Activated CD4-positive, alpha-beta T cell treated with anti-CD3 and anti-CD28 coated beads for 36 hours (primary cell): ENCODE results near the gene CNDP1. TPM values are rescaled to one million over a fixed set of nuclear protein-coding genes. Genes with fewer than 3 reads are reported as not detected.

Experiments
- ATAC-seq: fragments of 200-7000 bp; cut with Tn5 transposase; one replicate; pipeline ENCODE4 v1.10.0; 2021; ENCODE audit warnings: mild to moderate bottlenecking, moderate library complexity
- CTCF ChIA-PET: fragments of 350-600 bp; sonication (Branson Sonifier 250); formaldehyde crosslinking; loops from one replicate; lab custom pipeline; 2021; ENCODE audit warnings: antibody characterized with exemption; lab: Charles Lee
- POLR2A ChIA-PET: fragments of 350-600 bp; sonication (Branson Sonifier 250); formaldehyde crosslinking; loops from one replicate; lab custom pipeline; 2021; ENCODE audit warnings: antibody characterized with exemption, inconsistent platforms; lab: Charles Lee
- DNase-seq: peaks from one replicate; pipeline ENCODE4 v3.0.0-alpha.2; 2020
- H3K27ac Mint-ChIP-seq: one replicate; pipeline ENCODE4 v1.8.0; 2021; ENCODE audit warnings: mixed read lengths
- H3K27me3 Mint-ChIP-seq: one replicate; pipeline ENCODE4 v1.8.0; 2021; ENCODE audit warnings: mixed read lengths
- H3K36me3 Mint-ChIP-seq: one replicate; pipeline ENCODE4 v1.8.0; 2021; ENCODE audit warnings: low read depth, mixed read lengths
- H3K4me1 Mint-ChIP-seq: one replicate; pipeline ENCODE4 v1.8.0; 2021; ENCODE audit warnings: mixed read lengths
- H3K4me3 Mint-ChIP-seq: one replicate; pipeline ENCODE4 v1.8.0; 2021; ENCODE audit warnings: mild to moderate bottlenecking, moderate library complexity, mixed read lengths
- H3K9me3 Mint-ChIP-seq: one replicate; pipeline ENCODE4 v1.8.0; 2021; ENCODE audit warnings: low read depth, mixed read lengths
- intact Hi-C, 2 experiments: fragments of 100-400 bp; cut with DNase I in 1 of 2; cut with micrococcal nuclease in 1 of 2; formaldehyde crosslinking; loops; one replicate each; pipeline versions ENCODE4 v1.14.2 to v1.15.1; 2022 to 2024; cut with DNase I, micrococcal nuclease
- total RNA-seq, 2 experiments: library from RNA; stranded (reverse); gene quantifications; one replicate each; pipeline ENCODE4 v1.2.3, GENCODE V29; 2021

CNDP1 gene
- total RNA-seq, 2 experiments from 2014 or later: not detected

DNA sequence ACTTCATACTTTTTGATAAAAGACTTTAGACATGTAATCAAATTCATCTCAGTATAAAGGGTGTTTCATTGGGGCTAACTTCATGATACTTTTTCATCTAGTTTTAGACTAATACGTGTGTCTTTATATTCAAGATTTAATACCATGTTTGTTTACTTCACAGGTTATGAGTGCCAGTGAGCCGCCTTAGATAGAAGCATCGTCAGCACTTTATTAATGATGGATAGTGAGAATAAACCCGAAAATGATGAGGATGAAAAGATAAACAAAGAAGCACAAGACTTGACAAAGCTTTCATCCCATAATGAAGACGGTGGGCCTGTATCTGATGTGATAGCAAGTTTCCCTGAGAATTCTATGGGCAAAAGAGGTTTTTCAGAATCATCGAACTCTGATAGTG lies 96.5 kb downstream of the CNDP1 start:
- no peaks in the 10 kb centered on the region for H3K9me3 Mint-ChIP-seq
- peaks cover 38% of the 10 kb centered on the region for H3K36me3 Mint-ChIP-seq
- peaks cover 65% of the 10 kb centered on the region for H3K4me1 Mint-ChIP-seq
- peak overlapping the region; percentile 89 for H3K27ac Mint-ChIP-seq
- DNase-seq: no peak
- ChIA-PET CTCF (interaction anchor here (2.0 kb wide), 1 partner anchor 11 kb away, joined by 5 read pairs; no protein-coding TSS in a partner anchor), POLR2A (interaction anchor here (0.5 kb wide), 1 partner anchor 28 kb away, joined by 3 read pairs; no protein-coding TSS in a partner anchor)
- intact Hi-C loops: loop anchor here in 1 of 2 experiments (1.0 kb wide), 1 partner anchor 33 kb away; no protein-coding TSS in a partner anchor
- no peak for ATAC-seq
- H3K27me3 Mint-ChIP-seq: no peaks in the 10 kb centered on the region
- no peak overlapping the region for H3K4me3 Mint-ChIP-seq

DNA sequence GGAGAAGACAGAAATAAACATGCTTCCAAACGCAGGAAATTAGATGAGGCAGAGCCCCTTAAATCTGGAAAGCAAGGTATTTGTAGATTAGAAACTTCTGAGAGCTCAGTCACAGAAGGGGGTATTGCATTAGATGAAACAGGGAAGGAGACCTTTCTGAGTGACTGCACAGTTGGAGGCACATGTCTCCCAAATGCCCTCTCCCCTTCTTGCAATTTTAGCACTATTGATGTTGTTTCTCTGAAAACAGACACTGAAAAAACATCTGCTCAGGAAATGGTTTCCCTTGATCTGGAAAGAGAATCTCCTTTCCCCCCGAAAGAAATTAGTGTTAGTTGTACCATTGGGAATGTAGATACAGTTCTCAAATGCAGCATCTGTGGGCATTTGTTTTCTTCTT lies 96.9 kb downstream of the CNDP1 start:
- peaks cover 62% of the 10 kb centered on the region for H3K4me1 Mint-ChIP-seq
- intact Hi-C loops: loop anchor here in 1 of 2 experiments (1.0 kb wide), 1 partner anchor 33 kb away; no protein-coding TSS in a partner anchor
- no peaks in the 10 kb centered on the region for H3K9me3 Mint-ChIP-seq
- peak overlapping the region; percentile 49 for H3K4me3 Mint-ChIP-seq
- H3K36me3 Mint-ChIP-seq: peaks cover 38% of the 10 kb centered on the region
- DNase-seq (no peak), ATAC-seq (peak; percentile 13)
- H3K27me3 Mint-ChIP-seq: no peaks in the 10 kb centered on the region
- ChIA-PET POLR2A (no interaction called here), CTCF (interaction anchor here (2.0 kb wide), 1 partner anchor 10 kb away, joined by 5 read pairs; no protein-coding TSS in a partner anchor)
- peak overlapping the region; percentile 89 for H3K27ac Mint-ChIP-seq

DNA sequence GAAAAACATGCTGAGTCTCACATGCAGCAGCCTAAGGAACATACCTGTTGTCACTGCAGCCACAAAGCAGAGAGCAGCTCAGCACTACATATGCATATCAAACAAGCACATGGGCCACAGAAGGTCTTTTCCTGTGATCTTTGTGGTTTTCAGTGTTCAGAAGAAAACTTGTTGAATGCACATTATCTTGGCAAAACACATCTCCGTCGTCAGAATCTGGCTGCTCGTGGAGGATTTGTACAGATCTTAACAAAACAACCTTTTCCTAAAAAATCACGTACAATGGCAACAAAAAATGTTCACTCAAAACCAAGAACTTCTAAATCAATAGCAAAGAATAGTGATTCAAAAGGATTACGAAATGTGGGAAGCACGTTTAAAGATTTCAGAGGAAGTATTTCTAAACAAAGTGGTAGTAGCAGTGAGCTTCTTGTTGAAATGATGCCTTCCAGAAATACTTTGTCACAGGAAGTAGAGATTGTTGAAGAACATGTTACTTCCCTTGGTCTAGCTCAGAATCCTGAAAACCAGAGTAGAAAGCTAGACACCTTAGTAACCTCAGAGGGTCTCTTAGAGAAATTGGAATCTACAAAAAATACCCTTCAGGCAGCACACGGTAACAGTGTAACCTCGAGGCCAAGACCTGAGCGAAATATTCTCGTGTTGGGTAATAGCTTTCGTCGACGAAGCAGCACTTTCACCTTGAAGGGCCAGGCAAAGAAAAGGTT lies 97.5 kb downstream of the CNDP1 start:
- peak; percentile 28 for DNase-seq
- intact Hi-C loops: loop anchor here in 1 of 2 experiments (1.0 kb wide), 1 partner anchor 33 kb away; no protein-coding TSS in a partner anchor
- H3K36me3 Mint-ChIP-seq: peaks cover 38% of the 10 kb centered on the region
- H3K27me3 Mint-ChIP-seq: no peaks in the 10 kb centered on the region
- no peaks in the 10 kb centered on the region for H3K9me3 Mint-ChIP-seq
- peak overlapping the region; percentile 89 for H3K27ac Mint-ChIP-seq
- H3K4me3 Mint-ChIP-seq: peak overlapping the region; percentile 49
- H3K4me1 Mint-ChIP-seq: peaks cover 57% of the 10 kb centered on the region
- ChIA-PET CTCF (interaction anchor here (0.9 kb wide), 1 partner anchor 33 kb away, joined by 3 read pairs; no protein-coding TSS in a partner anchor), POLR2A (no interaction called here)
- ATAC-seq: peak; percentile 71

DNA sequence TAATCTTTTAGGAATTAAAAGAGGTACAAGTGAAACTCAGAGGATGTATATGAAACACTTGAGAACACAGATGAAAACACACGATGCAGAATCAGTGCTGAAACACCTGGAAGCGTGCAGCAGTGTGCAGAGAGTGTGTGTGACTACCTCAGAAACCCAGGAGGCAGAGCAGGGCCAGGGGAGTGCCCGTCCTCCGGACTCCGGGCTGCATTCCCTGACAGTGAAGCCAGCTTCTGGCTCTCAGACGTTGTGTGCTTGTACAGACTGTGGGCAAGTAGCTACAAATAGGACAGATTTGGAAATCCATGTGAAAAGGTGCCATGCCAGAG lies 98.0 kb downstream of the CNDP1 start:
- H3K4me1 Mint-ChIP-seq: peaks cover 52% of the 10 kb centered on the region
- peaks cover 38% of the 10 kb centered on the region for H3K36me3 Mint-ChIP-seq
- peak; percentile 49 for ATAC-seq
- peak overlapping the region; percentile 89 for H3K27ac Mint-ChIP-seq
- no peaks in the 10 kb centered on the region for H3K27me3 Mint-ChIP-seq
- DNase-seq: no peak
- H3K4me3 Mint-ChIP-seq: peak overlapping the region; percentile 49
- intact Hi-C loops: no loop called here
- ChIA-PET POLR2A (no interaction called here), CTCF (interaction anchor here (0.9 kb wide), 1 partner anchor 33 kb away, joined by 3 read pairs; no protein-coding TSS in a partner anchor)
- no peaks in the 10 kb centered on the region for H3K9me3 Mint-ChIP-seq

DNA sequence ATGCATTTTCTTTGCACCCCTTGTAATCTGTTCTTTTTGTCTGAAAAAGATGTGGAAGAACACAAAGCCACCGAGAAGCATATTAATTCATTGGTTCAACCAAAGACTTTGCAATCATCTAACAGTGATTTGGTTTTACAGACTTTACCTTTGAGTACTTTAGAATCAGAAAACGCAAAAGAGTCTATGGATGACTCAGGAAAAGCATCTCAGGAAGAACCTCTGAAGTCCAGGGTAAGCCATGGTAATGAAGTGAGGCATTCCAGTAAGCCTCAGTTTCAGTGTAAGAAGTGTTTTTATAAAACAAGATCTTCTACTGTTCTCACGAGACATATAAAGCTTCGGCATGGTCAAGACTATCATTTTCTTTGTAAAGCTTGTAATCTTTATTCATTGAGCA lies 98.6 kb downstream of the CNDP1 start:
- ChIA-PET POLR2A (interaction anchor here (0.6 kb wide), 1 partner anchor 405 kb away, joined by 3 read pairs; no protein-coding TSS in a partner anchor), CTCF (interaction anchor here (1.0 to 1.5 kb wide), 2 partner anchors 13 to 26 kb away, joined by 3 to 4 read pairs; no protein-coding TSS in a partner anchor)
- Mint-ChIP-seq H3K27me3 (no peaks in the 10 kb centered on the region), H3K4me3 (no peak overlapping the region), H3K9me3 (no peaks in the 10 kb centered on the region), H3K27ac (peak overlapping the region; percentile 89), H3K4me1 (peaks cover 49% of the 10 kb centered on the region), H3K36me3 (peaks cover 38% of the 10 kb centered on the region)
- ATAC-seq (peak; percentile 17), DNase-seq (no peak)
- intact Hi-C loops: no loop called here

DNA sequence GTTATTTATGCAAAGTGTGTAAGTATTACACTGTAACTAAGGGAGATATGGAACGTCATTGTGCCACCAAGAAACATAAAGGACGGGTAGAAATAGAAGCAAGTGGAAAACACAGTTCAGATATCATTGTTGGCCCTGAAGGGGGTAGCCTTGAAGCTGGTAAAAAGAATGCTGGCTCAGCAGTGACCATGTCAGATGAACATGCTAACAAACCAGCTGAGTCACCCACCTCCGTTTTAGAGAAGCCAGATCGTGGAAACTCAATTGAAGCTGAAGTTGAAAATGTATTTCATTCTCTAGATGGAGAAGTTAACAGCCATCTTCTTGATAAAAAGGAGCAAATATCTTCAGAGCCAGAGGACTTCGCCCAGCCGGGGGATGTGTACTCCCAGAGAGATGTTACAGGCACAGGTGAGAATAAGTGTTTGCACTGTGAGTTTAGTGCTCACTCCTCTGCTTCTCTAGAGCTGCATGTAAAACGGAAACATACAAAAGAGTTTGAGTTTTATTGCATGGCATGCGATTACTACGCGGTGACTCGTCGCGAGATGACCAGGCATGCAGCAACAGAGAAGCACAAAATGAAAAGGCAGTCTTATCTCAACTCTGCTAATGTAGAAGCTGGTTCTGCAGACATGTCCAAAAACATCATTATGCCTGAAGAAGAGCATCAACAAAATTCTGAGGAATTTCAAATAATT lies 99.5 kb downstream of the CNDP1 start:
- Mint-ChIP-seq H3K9me3 (no peaks in the 10 kb centered on the region), H3K4me1 (peaks cover 49% of the 10 kb centered on the region), H3K27ac (peak overlapping the region; percentile 64), H3K36me3 (peaks cover 38% of the 10 kb centered on the region), H3K27me3 (no peaks in the 10 kb centered on the region), H3K4me3 (no peak overlapping the region)
- intact Hi-C loops: no loop called here
- ChIA-PET POLR2A (no interaction called here), CTCF (interaction anchor here (0.6 to 1.5 kb wide), 4 partner anchors 10 to 31 kb away, joined by 3 to 4 read pairs (median 4); no protein-coding TSS in a partner anchor)
- DNase-seq: peak; percentile 55
- peak; percentile 28 for ATAC-seq

DNA sequence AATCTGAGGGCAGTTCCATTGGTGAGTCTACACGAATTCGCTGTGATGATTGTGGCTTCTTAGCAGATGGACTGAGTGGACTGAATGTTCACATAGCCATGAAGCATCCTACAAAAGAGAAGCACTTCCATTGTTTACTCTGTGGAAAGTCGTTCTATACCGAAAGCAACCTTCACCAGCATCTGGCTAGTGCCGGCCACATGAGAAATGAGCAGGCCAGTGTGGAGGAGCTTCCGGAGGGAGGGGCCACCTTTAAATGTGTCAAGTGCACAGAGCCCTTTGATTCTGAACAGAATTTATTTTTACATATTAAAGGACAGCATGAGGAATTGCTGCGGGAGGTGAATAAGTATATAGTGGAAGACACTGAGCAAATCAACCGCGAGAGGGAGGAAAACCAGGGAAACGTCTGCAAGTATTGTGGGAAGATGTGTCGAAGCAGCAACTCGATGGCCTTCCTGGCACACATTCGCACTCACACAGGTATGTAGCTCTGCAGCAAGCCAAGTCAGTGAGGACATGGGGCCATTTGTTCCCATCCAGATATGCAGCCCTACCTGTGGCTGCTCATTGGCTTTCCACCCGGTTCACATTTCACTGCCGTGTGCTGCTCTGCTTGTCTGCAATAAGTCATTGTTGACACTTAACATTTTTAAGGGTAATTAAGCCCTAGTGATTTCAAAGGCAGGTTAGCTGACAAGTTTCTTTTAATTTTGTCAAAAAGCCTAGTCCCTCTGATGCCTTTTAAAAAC lies 101.1 kb downstream of the CNDP1 start:
- intact Hi-C loops: no loop called here
- Mint-ChIP-seq H3K36me3 (peaks cover 38% of the 10 kb centered on the region), H3K4me3 (no peak overlapping the region), H3K27ac (no peak overlapping the region), H3K4me1 (peaks cover 44% of the 10 kb centered on the region), H3K9me3 (no peaks in the 10 kb centered on the region), H3K27me3 (no peaks in the 10 kb centered on the region)
- CTCF ChIA-PET: interaction anchor here (0.6 to 0.7 kb wide), 3 partner anchors 32 to 101 kb away, joined by 3 read pairs; no protein-coding TSS in a partner anchor
- POLR2A ChIA-PET: no interaction called here
- DNase-seq (no peak), ATAC-seq (no peak)

Other genes starting within 250 kb of the CNDP1 start
- gene CYB5A, start 242.5 kb upstream of the CNDP1 start, total RNA-seq: 10 to 100 TPM; 53.1 to 61.4 TPM
- gene C18orf63, start 218.7 kb upstream of the CNDP1 start, total RNA-seq: not detected
- gene DIPK1C, start 77.2 kb upstream of the CNDP1 start, total RNA-seq: not detected
- 100 to 1,000 TPM; 128 to 146 TPM for gene CNDP2, start 38.1 kb upstream of the CNDP1 start, total RNA-seq
- gene ZNF407, start 63.4 kb downstream of the CNDP1 start, total RNA-seq: 10 to 100 TPM; 11.4 TPM